Neural cell (in vitro differentiated cells): ENCODE measurements around the gene SNX30. TPM values are rescaled to one million over a fixed set of nuclear protein-coding genes. Genes with fewer than 3 reads are reported as not detected.

Experiments
- H2AFZ ChIP-seq: fragments of 200-600, 300-800 bp; sonication (generic), shearing (Covaris generic); 2 replicates; pipeline ENCODE4 v1.6.0; 2014; ENCODE audit warnings: low read depth, mild to moderate bottlenecking, antibody characterized with exemption, low read length, moderate library complexity
- H3F3A ChIP-seq: fragments of 200-600 bp; shearing (Covaris generic); 2 replicates; pipeline ENCODE4 v1.6.1; 2016; ENCODE audit warnings: mild to moderate bottlenecking, moderate library complexity, mixed read lengths, antibody characterized with exemption, low read length; ENCODE audit not compliant: insufficient read depth, poor library complexity, severe bottlenecking
- H3K27ac ChIP-seq: fragments of 200-600, 300-800 bp; sonication (generic), shearing (Covaris generic); 2 replicates; pipeline ENCODE4 v1.5.1; 2014; ENCODE audit warnings: mild to moderate bottlenecking, low read length, moderate library complexity
- H3K27me3 ChIP-seq: fragments of 300-800, 200-600 bp; sonication (generic), shearing (Covaris generic); 2 replicates; pipeline ENCODE4 v1.6.0; 2014; ENCODE audit warnings: mild to moderate bottlenecking, low read depth, low read length, moderate library complexity; ENCODE audit not compliant: insufficient read depth
- H3K36me3 ChIP-seq: fragments of 300-800, 200-600 bp; sonication (generic), shearing (Covaris generic); 2 replicates; pipeline ENCODE4 v1.5.1; 2014; ENCODE audit warnings: mild to moderate bottlenecking, antibody characterized with exemption, low read length, moderate library complexity; ENCODE audit not compliant: insufficient read depth
- H3K4me2 ChIP-seq: fragments of 300-800, 200-600 bp; sonication (generic), shearing (Covaris generic); 2 replicates; pipeline ENCODE4 v1.6.0; 2014; ENCODE audit warnings: mild to moderate bottlenecking, low read length
- H3K4me3 ChIP-seq: fragments of 300-800, 200-600 bp; sonication (generic), shearing (Covaris generic); 2 replicates; pipeline ENCODE4 v1.5.1; 2014; ENCODE audit warnings: mild to moderate bottlenecking, low read length, moderate library complexity
- H3K79me2 ChIP-seq: fragments of 200-600 bp; shearing (Covaris generic); replicated peaks from 2 replicates; pipeline ENCODE4 v1.6.0; 2014; ENCODE audit warnings: mild to moderate bottlenecking, low read length, moderate library complexity; ENCODE audit not compliant: insufficient read depth
- H3K9ac ChIP-seq: fragments of 300-800, 200-600 bp; sonication (generic), shearing (Covaris generic); 2 replicates; pipeline ENCODE4 v1.6.1; 2016; ENCODE audit warnings: mild to moderate bottlenecking, low read length, mixed read lengths
- H3K9me2 ChIP-seq: fragments of 200-600 bp; shearing (Covaris generic); 2 replicates; pipeline ENCODE4 v1.6.1; 2016; ENCODE audit warnings: mild to moderate bottlenecking, low read length, mixed read lengths; ENCODE audit not compliant: insufficient read depth
- H3K9me3 ChIP-seq: fragments of 200-600, 300-800 bp; sonication (generic), shearing (Covaris generic); 2 replicates; pipeline ENCODE4 v1.6.1; 2016; ENCODE audit warnings: mild to moderate bottlenecking, mixed run types, low read length, moderate library complexity, mixed read lengths
- H4K20me1 ChIP-seq: fragments of 200-600 bp; shearing (Covaris generic); 2 replicates; pipeline ENCODE4 v1.6.1; 2016; ENCODE audit warnings: mild to moderate bottlenecking, mixed run types; ENCODE audit not compliant: insufficient read depth
- CTCF ChIP-seq: fragments of 450-650 bp; IDR thresholded peaks from 2 replicates; pipeline ENCODE4 v1.5.1; 2014; ENCODE audit warnings: antibody characterized with exemption, mild to moderate bottlenecking, moderate library complexity; ENCODE audit not compliant: poor library complexity, severe bottlenecking
- EP300 ChIP-seq: fragments of 450-650 bp; conservative IDR thresholded peaks from 2 replicates; pipeline ENCODE4 v1.6.1; 2014; ENCODE audit warnings: antibody characterized with exemption, mild to moderate bottlenecking, moderate library complexity; ENCODE audit not compliant: poor library complexity, severe bottlenecking
- EZH2 ChIP-seq: fragments of 200-600, 300-800 bp; shearing (Covaris generic), sonication (generic); IDR thresholded peaks from 2 replicates; pipeline ENCODE4 v1.6.1; 2014; ENCODE audit warnings: antibody characterized with exemption, low read length, borderline replicate concordance, mild to moderate bottlenecking; ENCODE audit not compliant: insufficient read depth, poor library complexity, severe bottlenecking
- MXI1 ChIP-seq: fragments of 450-650 bp; conservative IDR thresholded peaks from 2 replicates; pipeline ENCODE4 v1.6.1; 2014; ENCODE audit warnings: antibody characterized with exemption, mild to moderate bottlenecking; ENCODE audit not compliant: poor library complexity, severe bottlenecking
- POLR2AphosphoS5 ChIP-seq: IDR thresholded peaks from 2 replicates; pipeline ENCODE4 v1.6.1; 2012
- RAD21 ChIP-seq: fragments of 450-650 bp; conservative IDR thresholded peaks from 2 replicates; pipeline ENCODE4 v1.6.1; 2014; ENCODE audit warnings: antibody characterized with exemption, mild to moderate bottlenecking, moderate library complexity
- SMC3 ChIP-seq: fragments of 450-650 bp; conservative IDR thresholded peaks from 2 replicates; pipeline ENCODE4 v1.6.1; 2014; ENCODE audit warnings: antibody characterized with exemption, mild to moderate bottlenecking, moderate library complexity; ENCODE audit not compliant: poor library complexity
- TAF1 ChIP-seq: IDR thresholded peaks from 2 replicates; pipeline ENCODE4 v1.6.1; 2012; ENCODE audit warnings: low read depth
- polyA plus RNA-seq: library from polyadenylated mRNA; depleted of rRNA; stranded (reverse); fragments of >200 nt; gene quantifications from 2 replicates; pipeline ENCODE4 v1.2.3, GENCODE V29; 2014
- TF ChIP-seq, protein P1 (sequence below): IDR thresholded peaks from 2 replicates; pipeline ENCODE4 v1.6.1; 2012; ENCODE audit warnings: borderline replicate concordance

The SNX30 gene
- polyA plus RNA-seq, 1 donor from 2014 or later = 30.0 TPM

GRCh38 chr9:112809906-112810305 lies 59.3 kb downstream of the SNX30 start:
- Histone ChIP-seq H3K9me2 (no peaks in the 10 kb centered on the region), H3K4me2 (no peak overlapping the region), H4K20me1 (no peaks in the 10 kb centered on the region), H3K9ac (no peak overlapping the region), H3K27ac (no peak overlapping the region), H3K4me3 (no peak overlapping the region), H3K9me3 (no peaks in the 10 kb centered on the region), H3F3A (no peaks in the 10 kb centered on the region), H3K27me3 (no peaks in the 10 kb centered on the region), H3K36me3 (no peaks in the 10 kb centered on the region), H3K79me2 (no peaks in the 10 kb centered on the region), H2AFZ (no peak overlapping the region)
- no peak for TF ChIP-seq SMC3
- TF ChIP-seq EP300 = no peak
- no peak for TF ChIP-seq MXI1
- TF ChIP-seq EZH2 = no peak
- no peak for TF ChIP-seq POLR2AphosphoS5
- no peak for TF ChIP-seq TAF1
- TF ChIP-seq RAD21 = no peak
- TF ChIP-seq, protein P1, sequence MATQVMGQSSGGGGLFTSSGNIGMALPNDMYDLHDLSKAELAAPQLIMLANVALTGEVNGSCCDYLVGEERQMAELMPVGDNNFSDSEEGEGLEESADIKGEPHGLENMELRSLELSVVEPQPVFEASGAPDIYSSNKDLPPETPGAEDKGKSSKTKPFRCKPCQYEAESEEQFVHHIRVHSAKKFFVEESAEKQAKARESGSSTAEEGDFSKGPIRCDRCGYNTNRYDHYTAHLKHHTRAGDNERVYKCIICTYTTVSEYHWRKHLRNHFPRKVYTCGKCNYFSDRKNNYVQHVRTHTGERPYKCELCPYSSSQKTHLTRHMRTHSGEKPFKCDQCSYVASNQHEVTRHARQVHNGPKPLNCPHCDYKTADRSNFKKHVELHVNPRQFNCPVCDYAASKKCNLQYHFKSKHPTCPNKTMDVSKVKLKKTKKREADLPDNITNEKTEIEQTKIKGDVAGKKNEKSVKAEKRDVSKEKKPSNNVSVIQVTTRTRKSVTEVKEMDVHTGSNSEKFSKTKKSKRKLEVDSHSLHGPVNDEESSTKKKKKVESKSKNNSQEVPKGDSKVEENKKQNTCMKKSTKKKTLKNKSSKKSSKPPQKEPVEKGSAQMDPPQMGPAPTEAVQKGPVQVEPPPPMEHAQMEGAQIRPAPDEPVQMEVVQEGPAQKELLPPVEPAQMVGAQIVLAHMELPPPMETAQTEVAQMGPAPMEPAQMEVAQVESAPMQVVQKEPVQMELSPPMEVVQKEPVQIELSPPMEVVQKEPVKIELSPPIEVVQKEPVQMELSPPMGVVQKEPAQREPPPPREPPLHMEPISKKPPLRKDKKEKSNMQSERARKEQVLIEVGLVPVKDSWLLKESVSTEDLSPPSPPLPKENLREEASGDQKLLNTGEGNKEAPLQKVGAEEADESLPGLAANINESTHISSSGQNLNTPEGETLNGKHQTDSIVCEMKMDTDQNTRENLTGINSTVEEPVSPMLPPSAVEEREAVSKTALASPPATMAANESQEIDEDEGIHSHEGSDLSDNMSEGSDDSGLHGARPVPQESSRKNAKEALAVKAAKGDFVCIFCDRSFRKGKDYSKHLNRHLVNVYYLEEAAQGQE = no peak
- TF ChIP-seq CTCF = no peak

GRCh38 chr9:112810696-112811490 lies 60.3 kb downstream of the SNX30 start:
- H3K4me3 ChIP-seq = no peak overlapping the region
- no peaks in the 10 kb centered on the region for H3F3A ChIP-seq
- no peak overlapping the region for H3K4me2 ChIP-seq
- no peak overlapping the region for H3K27ac ChIP-seq
- no peaks in the 10 kb centered on the region for H3K9me2 ChIP-seq
- no peak overlapping the region for H3K9ac ChIP-seq
- H4K20me1 ChIP-seq = no peaks in the 10 kb centered on the region
- H3K36me3 ChIP-seq = no peaks in the 10 kb centered on the region
- H2AFZ ChIP-seq = no peak overlapping the region
- H3K27me3 ChIP-seq = no peaks in the 10 kb centered on the region
- H3K9me3 ChIP-seq = no peaks in the 10 kb centered on the region
- TF ChIP-seq MXI1 (no peak), TAF1 (no peak), POLR2AphosphoS5 (no peak), EP300 (no peak), RAD21 (no peak), EZH2 (no peak), SMC3 (no peak), CTCF (no peak)
- TF ChIP-seq, protein P1 = no peak
- H3K79me2 ChIP-seq = no peaks in the 10 kb centered on the region
